Dendritic cell treated with granulocyte-macrophage colony-stimulating factor and Interleukin-4, amounts not matched to agents 40 ng/mL and 50 ng/mL, for 4 days (primary cell): ENCODE results near the gene PLSCR3.

Experiments
- H3K27ac Mint-ChIP-seq: one replicate; pipeline ENCODE4 v1.8.0; 2022; ENCODE audit warnings: mild to moderate bottlenecking, mixed read lengths
- H3K27me3 Mint-ChIP-seq: one replicate; pipeline ENCODE4 v1.8.0; 2022; ENCODE audit warnings: mild to moderate bottlenecking, mixed read lengths
- H3K36me3 Mint-ChIP-seq: one replicate; pipeline ENCODE4 v1.8.0; 2022; ENCODE audit warnings: low read depth, mixed read lengths
- H3K4me1 Mint-ChIP-seq: one replicate; pipeline ENCODE4 v1.8.0; 2022; ENCODE audit warnings: low read depth, mixed read lengths
- H3K4me3 Mint-ChIP-seq: one replicate; pipeline ENCODE4 v1.8.0; 2022; ENCODE audit warnings: mild to moderate bottlenecking, moderate library complexity, mixed read lengths
- H3K9me3 Mint-ChIP-seq: one replicate; pipeline ENCODE4 v1.8.0; 2022; ENCODE audit warnings: mixed read lengths
- intact Hi-C: fragments of 100-400 bp; cut with micrococcal nuclease; formaldehyde crosslinking; loops from one replicate; pipeline ENCODE4 v1.15.0; 2022

PLSCR3 gene

DNA sequence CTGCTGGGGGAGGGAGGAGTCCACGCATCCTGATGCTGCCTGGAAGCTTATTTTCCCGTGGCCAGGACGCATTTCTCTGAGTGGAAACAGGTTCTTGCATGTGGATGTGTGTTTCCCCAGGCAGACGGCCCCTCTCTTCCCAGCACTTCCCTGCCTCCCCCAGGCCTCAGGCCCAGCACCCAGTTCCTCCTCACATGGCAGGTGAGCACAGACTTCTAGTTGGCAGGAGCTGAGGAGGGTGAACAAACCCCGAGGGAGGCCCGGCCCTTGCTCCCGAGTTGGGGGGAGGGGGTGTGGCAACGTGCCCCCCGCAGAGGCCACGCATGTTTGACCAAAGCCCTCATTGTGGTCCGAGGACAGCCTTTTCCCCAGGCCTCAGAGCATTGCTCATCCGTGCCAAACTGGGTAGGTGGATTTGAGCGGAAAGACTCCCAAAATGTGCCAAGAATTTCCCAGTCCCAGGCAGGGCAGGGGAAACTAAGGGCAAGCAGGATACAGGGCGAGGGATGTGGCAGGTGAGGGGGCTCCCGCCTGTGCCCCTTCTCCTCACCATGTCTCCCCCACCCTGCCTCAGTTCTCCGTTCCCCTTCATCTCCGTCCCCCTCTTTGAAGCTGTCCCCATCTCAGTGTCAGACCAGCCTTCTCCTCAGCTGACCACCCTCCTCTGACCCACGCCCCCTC is 24.3 kb upstream of the PLSCR3 start:
- Mint-ChIP-seq H3K4me1 (no peaks in the 10 kb centered on the region), H3K27me3 (peaks cover 8% of the 10 kb centered on the region), H3K27ac (no peak overlapping the region), H3K9me3 (no peaks in the 10 kb centered on the region), H3K4me3 (no peak overlapping the region), H3K36me3 (no peaks in the 10 kb centered on the region)
- intact Hi-C loops: no loop called here

DNA sequence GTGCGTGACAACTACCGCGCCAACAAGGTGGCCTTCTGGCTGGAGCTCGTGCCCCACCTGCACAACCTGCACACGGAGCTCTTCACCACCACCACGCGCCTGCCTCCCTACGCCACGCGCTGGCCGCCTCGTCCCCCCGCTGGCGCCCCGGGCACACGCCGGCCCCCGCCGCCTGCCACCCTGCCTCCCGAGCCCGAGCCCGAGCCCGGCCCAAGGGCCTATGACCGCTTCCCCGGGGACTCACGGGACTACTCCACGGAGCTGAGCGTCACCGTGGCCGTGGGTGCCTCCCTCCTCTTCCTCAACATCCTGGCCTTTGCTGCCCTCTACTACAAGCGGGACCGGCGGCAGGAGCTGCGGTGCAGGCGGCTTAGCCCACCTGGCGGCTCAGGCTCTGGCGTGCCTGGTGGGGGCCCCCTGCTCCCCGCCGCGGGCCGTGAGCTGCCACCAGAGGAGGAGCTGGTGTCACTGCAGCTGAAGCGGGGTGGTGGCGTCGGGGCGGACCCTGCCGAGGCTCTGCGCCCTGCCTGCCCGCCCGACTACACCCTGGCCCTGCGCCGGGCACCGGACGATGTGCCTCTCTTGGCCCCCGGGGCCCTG is 22.8 kb upstream of the PLSCR3 start:
- H3K4me3 Mint-ChIP-seq: no peak overlapping the region
- intact Hi-C loops: no loop called here
- H3K27me3 Mint-ChIP-seq: peaks cover 8% of the 10 kb centered on the region
- H3K36me3 Mint-ChIP-seq: no peaks in the 10 kb centered on the region
- H3K27ac Mint-ChIP-seq: no peak overlapping the region
- no peaks in the 10 kb centered on the region for H3K4me1 Mint-ChIP-seq
- H3K9me3 Mint-ChIP-seq: no peaks in the 10 kb centered on the region

DNA sequence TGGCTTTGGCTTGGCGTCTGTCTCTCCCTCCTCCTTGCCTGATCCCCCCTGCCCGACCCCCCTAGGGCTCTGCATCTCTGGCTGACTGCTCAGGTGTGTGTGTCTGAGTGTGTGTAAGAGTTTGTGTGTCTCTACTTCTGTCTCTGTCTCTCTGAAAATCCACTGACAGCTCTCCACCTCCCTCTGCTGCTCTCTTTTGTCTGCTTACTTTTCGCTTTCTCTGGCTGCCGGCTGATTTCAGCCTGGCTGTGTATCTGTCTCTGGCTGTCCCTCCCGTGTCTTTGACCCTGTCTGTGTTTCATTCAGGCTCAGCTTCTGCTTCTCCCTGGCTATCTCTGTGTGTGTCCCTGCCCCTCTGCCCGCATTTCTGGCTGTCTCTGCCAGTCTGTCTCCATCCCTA is 22.0 kb upstream of the PLSCR3 start:
- Mint-ChIP-seq H3K27me3 (peaks cover 9% of the 10 kb centered on the region), H3K4me3 (no peak overlapping the region), H3K9me3 (no peaks in the 10 kb centered on the region), H3K4me1 (no peaks in the 10 kb centered on the region), H3K36me3 (no peaks in the 10 kb centered on the region), H3K27ac (no peak overlapping the region)
- intact Hi-C loops: no loop called here

DNA sequence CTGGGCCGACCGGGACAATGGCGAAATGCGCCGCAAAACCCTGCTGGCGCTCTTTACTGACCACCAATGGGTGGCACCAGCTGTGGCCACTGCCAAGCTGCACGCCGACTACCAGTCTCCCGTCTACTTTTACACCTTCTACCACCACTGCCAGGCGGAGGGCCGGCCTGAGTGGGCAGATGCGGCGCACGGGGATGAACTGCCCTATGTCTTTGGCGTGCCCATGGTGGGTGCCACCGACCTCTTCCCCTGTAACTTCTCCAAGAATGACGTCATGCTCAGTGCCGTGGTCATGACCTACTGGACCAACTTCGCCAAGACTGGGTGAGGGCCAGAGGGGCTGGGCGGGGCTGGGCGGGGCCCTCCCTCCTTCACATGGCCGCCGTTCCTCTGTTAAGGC is 21.5 kb upstream of the PLSCR3 start:
- H3K4me3 Mint-ChIP-seq: no peak overlapping the region
- H3K4me1 Mint-ChIP-seq: no peaks in the 10 kb centered on the region
- peaks cover 13% of the 10 kb centered on the region for H3K27me3 Mint-ChIP-seq
- intact Hi-C loops: no loop called here
- no peaks in the 10 kb centered on the region for H3K36me3 Mint-ChIP-seq
- H3K27ac Mint-ChIP-seq: no peak overlapping the region
- no peaks in the 10 kb centered on the region for H3K9me3 Mint-ChIP-seq

DNA sequence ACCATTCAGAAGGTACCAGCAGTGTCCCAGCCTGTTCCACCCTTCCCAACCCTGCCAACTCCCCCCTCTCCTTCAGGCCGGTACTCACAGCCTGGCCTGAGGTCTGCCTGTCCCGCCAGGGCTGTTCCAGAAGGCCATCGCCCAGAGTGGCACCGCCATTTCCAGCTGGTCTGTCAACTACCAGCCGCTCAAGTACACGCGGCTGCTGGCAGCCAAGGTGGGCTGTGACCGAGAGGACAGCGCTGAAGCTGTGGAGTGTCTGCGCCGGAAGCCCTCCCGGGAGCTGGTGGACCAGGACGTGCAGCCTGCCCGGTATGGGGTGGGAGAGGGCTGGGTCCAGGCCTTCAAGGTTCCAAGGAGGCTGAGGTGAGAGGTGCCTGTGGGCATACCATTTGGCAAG is 20.5 kb upstream of the PLSCR3 start:
- Mint-ChIP-seq H3K9me3 (no peaks in the 10 kb centered on the region), H3K27ac (no peak overlapping the region)

DNA sequence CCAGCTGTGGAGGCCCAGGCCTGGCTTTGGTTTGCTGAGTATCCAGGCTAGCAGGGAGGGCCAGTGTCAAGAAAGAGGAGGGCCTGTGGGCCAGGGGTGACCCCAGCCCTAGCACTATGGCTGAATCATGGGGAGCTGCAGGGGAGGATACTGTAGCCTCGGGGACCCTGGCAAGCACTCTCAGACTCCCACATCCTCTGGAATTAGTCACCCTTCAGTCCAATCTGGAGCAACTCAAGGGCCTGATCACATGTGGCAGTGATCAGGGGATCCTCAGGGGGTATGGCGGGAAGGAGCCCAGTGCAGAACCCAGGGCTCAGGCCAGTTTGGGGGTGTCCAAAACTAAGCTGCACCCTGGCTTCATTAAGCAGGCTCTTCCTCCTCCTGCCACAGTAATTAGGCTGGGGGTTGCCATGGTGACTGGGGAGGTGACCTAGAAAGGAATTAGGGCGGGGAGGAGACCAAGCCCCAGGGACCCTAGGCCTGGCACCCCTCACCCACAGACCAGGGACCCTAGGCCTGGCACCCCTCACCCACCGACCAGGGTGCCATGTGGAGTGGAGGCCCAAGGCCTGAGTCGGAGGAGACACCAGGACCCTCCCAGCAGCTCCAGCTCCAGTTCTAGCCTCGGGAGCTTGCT is 19.1 kb upstream of the PLSCR3 start:
- Mint-ChIP-seq H3K36me3 (no peaks in the 10 kb centered on the region), H3K27ac (no peak overlapping the region), H3K4me1 (no peaks in the 10 kb centered on the region), H3K4me3 (no peak overlapping the region), H3K27me3 (peaks cover 29% of the 10 kb centered on the region), H3K9me3 (no peaks in the 10 kb centered on the region)
- intact Hi-C loops: no loop called here

More for the DNA sequence above, 20.5 kb upstream of the PLSCR3 start:
- H3K4me3 Mint-ChIP-seq: no peak overlapping the region
- no peaks in the 10 kb centered on the region for H3K36me3 Mint-ChIP-seq
- no peaks in the 10 kb centered on the region for H3K4me1 Mint-ChIP-seq
- intact Hi-C loops: no loop called here
- H3K27me3 Mint-ChIP-seq: peaks cover 21% of the 10 kb centered on the region

DNA sequence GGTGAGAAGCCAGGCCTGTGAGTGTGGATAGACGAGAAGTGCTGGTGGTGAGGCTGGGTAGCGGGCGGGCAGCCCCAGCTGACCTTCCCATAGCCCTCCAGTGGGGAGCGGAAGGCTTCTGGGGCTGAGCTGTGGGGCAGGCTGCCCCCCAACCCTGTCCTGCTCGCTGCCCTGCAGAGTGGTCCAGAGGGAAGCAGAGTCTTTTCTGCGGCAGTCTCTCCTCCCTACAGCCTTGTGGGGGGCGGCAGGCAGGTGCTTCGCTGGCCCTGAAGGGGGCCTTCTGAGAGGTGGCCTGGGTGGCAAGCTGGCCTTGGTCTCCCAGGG is 17.1 kb upstream of the PLSCR3 start:
- Mint-ChIP-seq H3K4me3 (no peak overlapping the region), H3K27me3 (peaks cover 36% of the 10 kb centered on the region), H3K36me3 (no peaks in the 10 kb centered on the region), H3K4me1 (no peaks in the 10 kb centered on the region), H3K27ac (no peak overlapping the region), H3K9me3 (no peaks in the 10 kb centered on the region)
- intact Hi-C loops: no loop called here

DNA sequence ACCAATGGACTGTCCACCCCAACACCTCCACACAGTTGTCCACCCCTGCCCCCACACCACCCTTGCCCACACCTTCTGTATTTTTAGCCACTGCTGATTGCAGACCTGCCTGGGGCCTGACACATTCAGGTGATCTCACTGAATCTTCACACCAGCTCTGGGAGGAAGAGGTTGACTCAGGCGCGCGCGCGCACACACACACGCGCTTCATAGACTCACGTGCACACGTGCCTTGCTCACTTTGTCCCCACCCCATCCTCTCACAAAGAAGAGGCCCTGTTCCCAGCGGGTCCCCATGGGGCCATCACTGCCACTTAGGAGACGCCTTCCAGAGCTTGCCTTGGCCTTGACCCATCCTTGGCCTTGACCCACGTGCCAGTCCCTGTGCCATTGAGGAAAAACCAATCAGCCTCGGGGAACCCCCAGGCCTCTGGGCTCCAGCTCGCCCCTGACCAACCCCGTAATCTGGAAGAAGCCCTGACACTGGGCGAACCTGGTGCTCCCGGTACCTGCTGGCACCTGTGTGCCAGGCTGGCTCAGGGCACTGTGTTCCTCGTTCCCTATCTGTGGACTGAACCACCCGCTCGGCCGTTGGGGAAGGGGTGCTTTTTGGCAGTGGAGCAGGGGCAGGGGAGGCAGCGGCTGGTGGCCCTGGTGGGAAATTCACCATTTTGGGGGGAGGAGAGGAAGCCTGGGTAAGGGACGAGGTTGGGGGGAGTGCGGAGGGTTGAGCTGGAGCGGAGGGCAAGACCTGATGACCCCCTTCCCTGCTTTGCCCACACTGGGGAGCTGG is 16.5 kb upstream of the PLSCR3 start:
- H3K36me3 Mint-ChIP-seq: no peaks in the 10 kb centered on the region
- no peak overlapping the region for H3K27ac Mint-ChIP-seq
- H3K27me3 Mint-ChIP-seq: peaks cover 41% of the 10 kb centered on the region
- no peak overlapping the region for H3K4me3 Mint-ChIP-seq
- no peaks in the 10 kb centered on the region for H3K4me1 Mint-ChIP-seq
- intact Hi-C loops: no loop called here
- H3K9me3 Mint-ChIP-seq: no peaks in the 10 kb centered on the region

DNA sequence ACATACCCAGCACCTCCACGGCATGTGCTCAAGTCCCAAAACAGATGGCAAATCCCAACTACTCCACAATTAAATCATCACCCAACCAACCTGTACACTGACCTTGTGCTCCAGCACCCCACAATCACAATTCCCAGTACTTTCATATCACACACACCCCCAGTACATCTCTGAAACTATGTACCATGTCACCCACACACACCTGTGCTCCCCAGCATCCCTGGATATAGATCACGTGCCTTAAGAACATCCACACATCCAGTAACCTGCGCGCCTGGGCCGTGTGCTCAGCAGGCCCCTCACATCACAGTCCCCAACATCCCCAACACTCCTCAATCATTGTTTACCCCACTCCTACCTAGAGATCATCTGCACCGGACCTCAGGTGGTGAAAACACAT is 15.4 kb upstream of the PLSCR3 start:
- H3K27ac Mint-ChIP-seq: no peak overlapping the region
- H3K4me1 Mint-ChIP-seq: no peaks in the 10 kb centered on the region
- peaks cover 50% of the 10 kb centered on the region for H3K27me3 Mint-ChIP-seq
- no peaks in the 10 kb centered on the region for H3K9me3 Mint-ChIP-seq
- no peaks in the 10 kb centered on the region for H3K36me3 Mint-ChIP-seq
- intact Hi-C loops: loop anchor here (10.0 kb wide), 1 partner anchor 55 kb away; the partner anchor contains the start of genes KCTD11 and TMEM95
- no peak overlapping the region for H3K4me3 Mint-ChIP-seq

DNA sequence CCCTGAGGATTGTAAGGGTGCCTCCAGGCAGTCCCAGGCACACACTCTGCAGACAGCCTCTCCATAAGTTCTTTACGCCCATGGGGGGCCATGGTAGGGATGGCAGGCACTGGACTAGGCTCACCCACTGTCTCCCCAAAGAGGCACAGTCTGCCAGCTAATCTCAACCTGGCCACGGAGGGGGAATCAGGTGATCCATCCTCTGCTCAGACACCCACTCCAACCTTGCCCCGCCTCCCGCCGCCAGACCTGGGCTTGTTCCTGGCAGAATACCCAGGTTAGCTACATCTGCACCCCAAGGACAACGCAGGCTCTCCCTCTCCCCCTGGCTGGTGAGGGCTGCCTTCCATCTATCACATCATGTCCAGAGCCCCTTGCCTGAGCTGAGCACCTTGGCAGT is 14.5 kb upstream of the PLSCR3 start:
- no peaks in the 10 kb centered on the region for H3K36me3 Mint-ChIP-seq
- H3K27me3 Mint-ChIP-seq: peaks cover 51% of the 10 kb centered on the region
- intact Hi-C loops: loop anchor here (10.0 kb wide), 1 partner anchor 54 kb away; the partner anchor contains the start of genes KCTD11 and TMEM95
- no peaks in the 10 kb centered on the region for H3K9me3 Mint-ChIP-seq
- no peaks in the 10 kb centered on the region for H3K4me1 Mint-ChIP-seq
- no peak overlapping the region for H3K27ac Mint-ChIP-seq
- no peak overlapping the region for H3K4me3 Mint-ChIP-seq

DNA sequence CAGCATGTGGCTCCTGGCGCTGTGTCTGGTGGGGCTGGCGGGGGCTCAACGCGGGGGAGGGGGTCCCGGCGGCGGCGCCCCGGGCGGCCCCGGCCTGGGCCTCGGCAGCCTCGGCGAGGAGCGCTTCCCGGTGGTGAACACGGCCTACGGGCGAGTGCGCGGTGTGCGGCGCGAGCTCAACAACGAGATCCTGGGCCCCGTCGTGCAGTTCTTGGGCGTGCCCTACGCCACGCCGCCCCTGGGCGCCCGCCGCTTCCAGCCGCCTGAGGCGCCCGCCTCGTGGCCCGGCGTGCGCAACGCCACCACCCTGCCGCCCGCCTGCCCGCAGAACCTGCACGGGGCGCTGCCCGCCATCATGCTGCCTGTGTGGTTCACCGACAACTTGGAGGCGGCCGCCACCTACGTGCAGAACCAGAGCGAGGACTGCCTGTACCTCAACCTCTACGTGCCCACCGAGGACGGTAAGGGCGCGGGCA is 14.0 kb upstream of the PLSCR3 start:
- Mint-ChIP-seq H3K4me1 (peaks cover under 1% of the 10 kb centered on the region), H3K27me3 (peaks cover 51% of the 10 kb centered on the region), H3K27ac (no peak overlapping the region), H3K36me3 (no peaks in the 10 kb centered on the region), H3K4me3 (no peak overlapping the region), H3K9me3 (no peaks in the 10 kb centered on the region)
- intact Hi-C loops: loop anchor here (10.0 kb wide), 1 partner anchor 53 kb away; the partner anchor contains the start of genes KCTD11 and TMEM95

DNA sequence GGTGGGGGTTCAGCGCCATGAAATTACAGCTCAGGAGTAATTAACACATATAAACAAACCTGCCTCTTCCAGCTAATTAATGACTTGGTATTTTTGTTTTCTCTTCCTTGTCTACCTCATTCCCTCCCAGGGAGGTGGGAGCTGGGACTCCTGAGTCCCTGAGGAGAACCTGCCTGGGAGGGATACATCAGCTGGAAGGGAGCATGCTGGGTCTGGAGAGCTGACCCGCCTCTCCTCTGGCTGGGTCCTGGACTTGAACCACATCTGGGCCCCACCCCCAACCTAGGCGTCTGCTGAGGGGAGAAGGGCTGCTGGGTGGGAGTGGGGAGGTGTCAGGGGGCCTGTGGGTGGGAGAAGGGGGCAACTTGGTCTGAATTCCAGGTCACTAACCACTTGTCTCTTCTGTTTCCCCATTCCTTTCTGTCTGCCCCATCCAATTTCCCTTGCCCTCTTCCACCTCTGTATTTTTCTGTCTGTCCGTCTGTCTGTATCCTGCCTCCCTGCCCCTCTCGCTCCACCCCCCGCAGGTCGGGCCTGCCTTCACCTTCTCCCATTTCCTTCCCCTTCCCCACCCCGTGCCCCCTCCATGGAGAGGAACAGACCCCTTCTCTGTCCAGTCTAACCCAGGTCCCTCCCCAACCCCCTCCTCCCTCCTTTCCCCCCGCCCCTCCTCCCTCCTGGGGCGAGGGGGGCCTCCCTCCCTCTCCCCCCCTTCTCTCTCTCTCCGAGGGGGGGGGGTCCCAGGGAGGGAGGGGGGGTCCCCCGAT is 13.3 kb upstream of the PLSCR3 start, which contains the start of gene NLGN2:
NLGN2 (plus strand) TSS at position 361 of the 767 bp plus-strand sequence. CDS start 411 bp downstream, outside the sequence.
- H3K36me3 Mint-ChIP-seq: no peaks in the 10 kb centered on the region
- H3K27ac Mint-ChIP-seq: no peak within 1 kb of the TSS
- intact Hi-C loops: loop anchor here (10.0 kb wide), 1 partner anchor 53 kb away; the partner anchor contains the start of genes KCTD11 and TMEM95
- H3K4me3 Mint-ChIP-seq: no peak within 1 kb of the TSS
- H3K27me3 Mint-ChIP-seq: peaks cover 51% of the 10 kb centered on the region
- H3K9me3 Mint-ChIP-seq: no peaks in the 10 kb centered on the region
- H3K4me1 Mint-ChIP-seq: peaks cover 7% of the 10 kb centered on the region

DNA sequence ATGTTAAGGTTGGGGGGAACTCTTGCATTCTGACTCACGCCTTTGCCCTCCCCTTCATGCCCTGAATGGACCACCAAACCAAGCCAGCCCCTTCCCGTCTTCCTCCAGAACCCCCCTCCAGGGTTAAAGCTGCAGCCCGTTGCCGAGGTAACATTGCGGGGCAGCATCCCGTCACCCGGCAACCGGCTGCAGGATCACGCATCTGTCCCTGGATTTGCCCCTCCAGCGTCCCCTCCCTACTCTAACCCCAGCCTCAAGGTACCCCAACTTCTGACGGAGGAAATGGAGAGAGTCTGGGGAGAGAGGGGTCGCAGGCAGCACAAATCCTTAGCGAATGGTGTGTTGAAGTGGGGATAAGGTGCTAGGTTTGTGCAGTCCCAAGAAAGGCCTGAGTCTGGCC is 12.8 kb upstream of the PLSCR3 start:
- H3K27me3 Mint-ChIP-seq: peaks cover 51% of the 10 kb centered on the region
- H3K4me1 Mint-ChIP-seq: peaks cover 7% of the 10 kb centered on the region
- H3K36me3 Mint-ChIP-seq: no peaks in the 10 kb centered on the region
- H3K4me3 Mint-ChIP-seq: no peak overlapping the region
- intact Hi-C loops: loop anchor here (10.0 kb wide), 1 partner anchor 52 kb away; the partner anchor contains the start of genes KCTD11 and TMEM95
- no peaks in the 10 kb centered on the region for H3K9me3 Mint-ChIP-seq
- no peak overlapping the region for H3K27ac Mint-ChIP-seq
